Prostate gland (tissue), 2 donors: ENCODE measurements around the gene AATK. TPM values are rescaled to one million over a fixed set of nuclear protein-coding genes. Genes with fewer than 3 reads are reported as not detected.

Source experiments
- DNase-seq: peaks from one replicate; pipeline ENCODE4 v3.0.0-alpha.2; 2019; ENCODE audit warnings: low spot score
- H3K27ac ChIP-seq, 2 donors: fragments of 200-600 bp; sonication (generic); 2 replicates each; pipeline ENCODE4 v1.5.1; 2017 to 2019
- H3K27me3 ChIP-seq: fragments of 200-600 bp; sonication (generic); replicated peaks from 2 replicates; pipeline ENCODE4 v1.5.1; 2019; ENCODE audit not compliant: insufficient read depth
- H3K36me3 ChIP-seq, 2 donors: fragments of 200-600 bp; sonication (generic); 1 replicate in 1 of 2; 2 replicates in 1 of 2; pipeline versions ENCODE4 v1.5.1 to v1.8.1; 2017 to 2019
- H3K4me1 ChIP-seq: fragments of 200-600 bp; sonication (generic); replicated peaks from 2 replicates; pipeline ENCODE4 v1.5.1; 2019
- H3K4me3 ChIP-seq, 2 donors: fragments of 200-600 bp; sonication (generic); 2 replicates each; pipeline ENCODE4 v1.5.1; 2017 to 2019
- H3K9me3 ChIP-seq: fragments of 200-600 bp; sonication (generic); 2 replicates; pipeline ENCODE4 v1.5.1; 2017
- POLR2A ChIP-seq: fragments of 450-650 bp; IDR thresholded peaks from one replicate; pipeline ENCODE4 v1.6.1; 2016; ENCODE audit warnings: antibody characterized with exemption, mild to moderate bottlenecking
- POLR2AphosphoS5 ChIP-seq: sonication (generic); formaldehyde crosslinking; IDR thresholded peaks from one replicate; pipeline ENCODE4 v1.6.1; 2017; ENCODE audit warnings: antibody characterized with exemption
- WGBS: methylation state at CpG from one replicate; pipeline ENCODE4 v1.1.5; 2018; 5-methylcytosine and 5-hydroxymethylcytosine counted together
- intact Hi-C: fragments of 100-400 bp; cut with DNase I; formaldehyde crosslinking; loops from one replicate; pipeline ENCODE4 v1.14.2; 2022
- total RNA-seq, 2 donors: library from RNA; depleted of rRNA; stranded (reverse); fragments of >200 nt; gene quantifications; one replicate each; pipeline ENCODE4 v1.1.0, GENCODE V29; 2016
- TF ChIP-seq, protein P1 (sequence below), 4 experiments: fragments of 200-600 bp in 2 of 4; fragments of 450-650 bp in 2 of 4; sonication (generic) in 2 of 4; IDR thresholded peaks; 1 replicate in 3 of 4; 2 replicates in 1 of 4; pipeline ENCODE4 v1.5.1; 2016 to 2019; ENCODE audit warnings: antibody characterized with exemption in 4 of 4, mild to moderate bottlenecking in 2 of 4, moderate library complexity in 2 of 4

Gene AATK
- total RNA-seq, 2 donors from 2014 or later = 5.2 to 6.6 TPM

DNA sequence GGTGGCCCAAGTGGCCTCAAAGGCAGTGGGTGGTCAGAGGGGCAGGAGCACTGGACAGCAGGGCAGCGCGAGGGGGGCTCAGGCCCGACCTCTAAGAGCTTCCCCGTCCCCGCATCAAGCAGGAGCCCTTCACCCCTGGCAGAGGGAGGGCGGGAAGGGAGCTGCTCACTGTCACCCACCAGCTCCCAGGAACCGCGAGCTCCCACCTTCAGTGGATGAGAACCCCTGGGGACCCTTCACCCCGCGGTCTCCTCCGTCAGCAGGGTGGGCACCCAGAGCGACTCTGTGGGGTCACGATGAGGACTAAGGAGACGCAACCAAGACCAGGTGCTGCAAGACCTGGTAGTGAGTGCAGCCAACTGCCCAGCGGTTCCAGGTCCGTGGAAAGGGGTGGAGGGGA lies 43.1 kb upstream of the AATK start:
- no peak for DNase-seq
- 93% methylated on average over 15 of the region's 16 CpGs for WGBS

DNA sequence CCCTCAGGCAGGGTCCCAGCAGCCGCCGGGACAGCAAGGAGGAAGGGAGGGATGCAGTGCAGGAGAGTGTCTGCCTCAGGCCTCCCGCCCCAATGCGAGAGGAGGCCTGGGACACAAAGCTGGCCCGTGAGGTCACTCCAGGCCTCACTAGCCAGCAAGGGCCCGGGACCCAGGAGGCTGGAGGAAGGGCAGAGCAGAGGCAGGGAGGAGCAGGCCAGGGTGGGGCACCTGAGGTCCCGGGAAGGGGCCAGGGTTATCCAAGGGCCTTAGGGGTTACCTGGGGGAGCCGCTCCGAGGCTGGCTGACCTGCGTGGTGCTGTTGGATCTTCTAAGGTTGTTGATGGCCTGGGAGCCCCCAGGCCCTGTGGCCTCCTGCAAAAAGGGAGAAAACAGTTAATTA lies 42.6 kb upstream of the AATK start:
- Histone ChIP-seq H3K36me3 (no peaks in the 10 kb centered on the region), H3K9me3 (no peaks in the 10 kb centered on the region), H3K4me1 (no peaks in the 10 kb centered on the region), H3K27me3 (no peaks in the 10 kb centered on the region), H3K4me3 (no peak overlapping the region), H3K27ac (no peak overlapping the region)
- DNase-seq = no peak
- TF ChIP-seq, protein P1, sequence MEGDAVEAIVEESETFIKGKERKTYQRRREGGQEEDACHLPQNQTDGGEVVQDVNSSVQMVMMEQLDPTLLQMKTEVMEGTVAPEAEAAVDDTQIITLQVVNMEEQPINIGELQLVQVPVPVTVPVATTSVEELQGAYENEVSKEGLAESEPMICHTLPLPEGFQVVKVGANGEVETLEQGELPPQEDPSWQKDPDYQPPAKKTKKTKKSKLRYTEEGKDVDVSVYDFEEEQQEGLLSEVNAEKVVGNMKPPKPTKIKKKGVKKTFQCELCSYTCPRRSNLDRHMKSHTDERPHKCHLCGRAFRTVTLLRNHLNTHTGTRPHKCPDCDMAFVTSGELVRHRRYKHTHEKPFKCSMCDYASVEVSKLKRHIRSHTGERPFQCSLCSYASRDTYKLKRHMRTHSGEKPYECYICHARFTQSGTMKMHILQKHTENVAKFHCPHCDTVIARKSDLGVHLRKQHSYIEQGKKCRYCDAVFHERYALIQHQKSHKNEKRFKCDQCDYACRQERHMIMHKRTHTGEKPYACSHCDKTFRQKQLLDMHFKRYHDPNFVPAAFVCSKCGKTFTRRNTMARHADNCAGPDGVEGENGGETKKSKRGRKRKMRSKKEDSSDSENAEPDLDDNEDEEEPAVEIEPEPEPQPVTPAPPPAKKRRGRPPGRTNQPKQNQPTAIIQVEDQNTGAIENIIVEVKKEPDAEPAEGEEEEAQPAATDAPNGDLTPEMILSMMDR (IDR thresholded peaks at IDR 0.05) = no peak
- TF ChIP-seq POLR2AphosphoS5 (no peak), POLR2A (no peak)
- intact Hi-C loops = no loop called here
- 96% methylated on average over 8 of the region's 10 CpGs for WGBS

More for the DNA sequence above, 43.1 kb upstream of the AATK start:
- Histone ChIP-seq H3K9me3 (no peaks in the 10 kb centered on the region), H3K36me3 (no peaks in the 10 kb centered on the region), H3K27me3 (no peaks in the 10 kb centered on the region), H3K4me1 (no peaks in the 10 kb centered on the region), H3K27ac (no peak overlapping the region), H3K4me3 (no peak overlapping the region)
- TF ChIP-seq, protein P1 (IDR thresholded peaks at IDR 0.05) = no peak
- TF ChIP-seq POLR2A (no peak), POLR2AphosphoS5 (no peak)
- intact Hi-C loops = no loop called here

DNA sequence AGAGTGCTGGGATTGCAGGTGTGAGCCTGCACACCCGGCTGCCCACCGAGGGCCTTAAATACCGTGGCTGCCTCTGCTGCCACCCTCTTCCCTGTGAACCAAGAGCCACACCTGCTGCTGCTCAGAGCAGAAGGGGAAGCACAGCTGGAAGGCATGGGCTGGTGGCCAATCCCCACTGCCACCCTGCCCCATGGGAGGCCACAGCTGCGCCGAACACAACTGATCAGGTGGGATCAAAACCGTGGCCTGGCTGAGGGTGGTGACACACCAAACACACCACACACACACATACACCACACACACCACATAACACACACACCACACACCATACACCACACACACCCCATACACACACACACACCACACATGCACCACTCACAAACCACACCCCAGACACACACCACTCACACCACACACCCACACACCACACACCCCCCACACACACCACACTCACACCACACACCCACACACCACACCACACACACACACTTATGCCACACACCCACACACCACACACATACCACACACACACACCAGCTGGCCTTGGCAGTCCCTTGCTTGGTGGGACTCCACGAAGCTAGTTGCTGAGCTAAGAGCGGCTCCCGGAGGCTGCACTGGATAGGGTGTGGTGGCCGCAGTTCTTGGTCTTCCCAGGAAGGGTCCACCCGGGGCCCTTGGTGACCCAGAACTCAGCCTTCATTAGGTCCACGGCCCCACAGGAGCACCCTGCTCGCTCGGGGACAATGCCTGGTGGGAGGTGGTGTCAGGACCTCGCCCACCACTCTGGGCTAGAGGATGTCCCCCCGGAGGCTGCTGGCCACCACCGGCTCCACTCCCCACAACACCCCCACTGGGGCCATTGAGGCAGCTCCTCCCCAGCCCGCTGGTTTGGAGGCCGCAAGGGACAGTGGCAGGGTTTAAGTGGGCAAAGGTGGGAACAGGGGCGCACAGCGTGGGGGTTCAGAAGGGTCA lies 41.9 kb upstream of the AATK start:
- H3K27me3 ChIP-seq = no peaks in the 10 kb centered on the region
- no peaks in the 10 kb centered on the region for H3K36me3 ChIP-seq
- H3K4me1 ChIP-seq = no peaks in the 10 kb centered on the region
- no peaks in the 10 kb centered on the region for H3K9me3 ChIP-seq
- no peak for DNase-seq
- no peak overlapping the region for H3K4me3 ChIP-seq
- no peak for TF ChIP-seq POLR2AphosphoS5
- no peak for TF ChIP-seq POLR2A
- TF ChIP-seq, protein P1 (IDR thresholded peaks at IDR 0.05) = no peak
- intact Hi-C loops = no loop called here
- 90% methylated on average over 19 of the region's 21 CpGs for WGBS
- no peak overlapping the region for H3K27ac ChIP-seq

DNA sequence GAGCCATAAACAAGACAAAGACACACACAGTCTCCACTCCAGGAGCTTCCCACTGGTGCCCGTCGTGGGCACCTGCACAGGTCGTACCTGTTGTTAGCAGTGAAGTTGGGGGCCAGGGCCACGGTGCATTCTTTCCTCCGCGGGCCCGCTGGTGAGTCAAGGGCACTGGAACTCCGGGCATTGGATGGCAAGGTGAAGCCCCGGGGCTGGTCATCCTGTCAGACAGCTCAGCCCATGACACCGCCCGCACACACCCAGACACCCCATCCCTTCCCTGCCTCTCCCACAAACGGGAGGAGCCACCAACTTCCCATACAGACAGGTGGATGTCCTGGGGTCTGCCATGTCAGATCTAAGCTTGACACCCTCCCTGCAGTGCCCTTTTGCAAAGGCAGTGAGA lies 40.6 kb upstream of the AATK start:
- no peak overlapping the region for H3K27ac ChIP-seq
- H3K4me1 ChIP-seq = no peaks in the 10 kb centered on the region
- no peaks in the 10 kb centered on the region for H3K9me3 ChIP-seq
- TF ChIP-seq POLR2AphosphoS5 = no peak
- TF ChIP-seq, protein P1 (IDR thresholded peaks at IDR 0.05) = no peak
- no peak for TF ChIP-seq POLR2A
- H3K4me3 ChIP-seq = no peak overlapping the region
- no peak for DNase-seq
- intact Hi-C loops = no loop called here
- H3K27me3 ChIP-seq = no peaks in the 10 kb centered on the region
- H3K36me3 ChIP-seq = no peaks in the 10 kb centered on the region
- WGBS = 93% methylated on average over 12 of the region's 12 CpGs

DNA sequence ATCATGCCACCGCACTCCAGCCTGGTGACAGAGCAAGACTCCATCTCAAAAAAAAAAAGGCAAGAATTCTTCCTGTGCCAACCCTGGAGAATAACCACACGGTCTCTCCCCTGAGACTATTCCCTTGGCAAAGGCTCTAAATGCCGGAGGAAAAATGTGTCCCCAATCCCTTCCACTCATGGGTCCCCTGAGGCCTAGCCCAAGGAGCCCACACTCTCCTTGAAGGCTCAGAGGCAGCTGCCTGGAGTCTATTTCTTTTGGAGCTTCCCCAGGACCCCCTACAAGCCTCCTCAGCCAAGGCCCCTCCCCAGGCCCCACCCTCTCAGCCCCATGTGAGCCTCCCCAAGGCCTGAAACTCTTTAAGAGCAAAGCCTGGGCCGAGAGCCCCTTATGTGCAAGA lies 40.1 kb upstream of the AATK start:
- H3K4me3 ChIP-seq = no peak overlapping the region
- no peaks in the 10 kb centered on the region for H3K4me1 ChIP-seq
- H3K27ac ChIP-seq = no peak overlapping the region
- H3K9me3 ChIP-seq = no peaks in the 10 kb centered on the region
- no peaks in the 10 kb centered on the region for H3K36me3 ChIP-seq
- DNase-seq = no peak
- intact Hi-C loops = no loop called here
- 85% methylated on average over 4 of the region's 4 CpGs for WGBS
- no peak for TF ChIP-seq POLR2A
- no peak for TF ChIP-seq POLR2AphosphoS5
- TF ChIP-seq, protein P1 (IDR thresholded peaks at IDR 0.05) = no peak
- no peaks in the 10 kb centered on the region for H3K27me3 ChIP-seq
